ENCODE measurements around the gene TMUB2. TPM values are rescaled to one million over a fixed set of nuclear protein-coding genes. Genes with fewer than 3 reads are reported as not detected.

The TMUB2 gene
- polyA plus RNA-seq, 1 donor from 2014 or later = 59.9 TPM

- Histone ChIP-seq H3F3A (ENCODE audit: insufficient read depth, low read length, poor library complexity, severe bottlenecking) (no peaks in the 10 kb centered on the region), H2AFZ (ENCODE audit: low read depth, low read length) (no peak overlapping the region), H3K9me3 (ENCODE audit: low read length) (no peaks in the 10 kb centered on the region), H3K9ac (ENCODE audit: low read length) (no peak overlapping the region), H3K36me3 (ENCODE audit: insufficient read depth, low read length) (no peaks in the 10 kb centered on the region), H3K4me2 (ENCODE audit: low read length) (no peak overlapping the region), H3K79me2 (replicated peaks; ENCODE audit: insufficient read depth, low read length) (no peaks in the 10 kb centered on the region), H3K27ac (ENCODE audit: low read length) (no peak overlapping the region), H4K20me1 (ENCODE audit: insufficient read depth) (no peaks in the 10 kb centered on the region), H3K4me3 (ENCODE audit: low read length) (no peak overlapping the region), H3K9me2 (ENCODE audit: insufficient read depth, low read length) (no peaks in the 10 kb centered on the region), H3K27me3 (ENCODE audit: insufficient read depth, low read depth, low read length) (no peaks in the 10 kb centered on the region)
- no peak for TF ChIP-seq EP300 (conservative IDR thresholded peaks at IDR 0.05; ENCODE audit: poor library complexity, severe bottlenecking)
These were observed 20.5 kb downstream of the TMUB2 start for GRCh38 chr17:44207319-44207718.

GRCh38 chr17:44207743-44208142 is 21.0 kb downstream of the TMUB2 start:
- no peak for TF ChIP-seq POLR2AphosphoS5 (IDR thresholded peaks at IDR 0.05)
- no peak for TF ChIP-seq RAD21 (conservative IDR thresholded peaks at IDR 0.05)
- no peak for TF ChIP-seq CTCF (IDR thresholded peaks at IDR 0.05; ENCODE audit: poor library complexity, severe bottlenecking)
- TF ChIP-seq MXI1 (conservative IDR thresholded peaks at IDR 0.05; ENCODE audit: poor library complexity, severe bottlenecking) = no peak
- TF ChIP-seq EP300 (conservative IDR thresholded peaks at IDR 0.05; ENCODE audit: poor library complexity, severe bottlenecking) = no peak
- no peak for TF ChIP-seq TAF1 (IDR thresholded peaks at IDR 0.05; ENCODE audit: low read depth)
- TF ChIP-seq SMC3 (conservative IDR thresholded peaks at IDR 0.05; ENCODE audit: poor library complexity) = no peak
- TF ChIP-seq, protein P1, sequence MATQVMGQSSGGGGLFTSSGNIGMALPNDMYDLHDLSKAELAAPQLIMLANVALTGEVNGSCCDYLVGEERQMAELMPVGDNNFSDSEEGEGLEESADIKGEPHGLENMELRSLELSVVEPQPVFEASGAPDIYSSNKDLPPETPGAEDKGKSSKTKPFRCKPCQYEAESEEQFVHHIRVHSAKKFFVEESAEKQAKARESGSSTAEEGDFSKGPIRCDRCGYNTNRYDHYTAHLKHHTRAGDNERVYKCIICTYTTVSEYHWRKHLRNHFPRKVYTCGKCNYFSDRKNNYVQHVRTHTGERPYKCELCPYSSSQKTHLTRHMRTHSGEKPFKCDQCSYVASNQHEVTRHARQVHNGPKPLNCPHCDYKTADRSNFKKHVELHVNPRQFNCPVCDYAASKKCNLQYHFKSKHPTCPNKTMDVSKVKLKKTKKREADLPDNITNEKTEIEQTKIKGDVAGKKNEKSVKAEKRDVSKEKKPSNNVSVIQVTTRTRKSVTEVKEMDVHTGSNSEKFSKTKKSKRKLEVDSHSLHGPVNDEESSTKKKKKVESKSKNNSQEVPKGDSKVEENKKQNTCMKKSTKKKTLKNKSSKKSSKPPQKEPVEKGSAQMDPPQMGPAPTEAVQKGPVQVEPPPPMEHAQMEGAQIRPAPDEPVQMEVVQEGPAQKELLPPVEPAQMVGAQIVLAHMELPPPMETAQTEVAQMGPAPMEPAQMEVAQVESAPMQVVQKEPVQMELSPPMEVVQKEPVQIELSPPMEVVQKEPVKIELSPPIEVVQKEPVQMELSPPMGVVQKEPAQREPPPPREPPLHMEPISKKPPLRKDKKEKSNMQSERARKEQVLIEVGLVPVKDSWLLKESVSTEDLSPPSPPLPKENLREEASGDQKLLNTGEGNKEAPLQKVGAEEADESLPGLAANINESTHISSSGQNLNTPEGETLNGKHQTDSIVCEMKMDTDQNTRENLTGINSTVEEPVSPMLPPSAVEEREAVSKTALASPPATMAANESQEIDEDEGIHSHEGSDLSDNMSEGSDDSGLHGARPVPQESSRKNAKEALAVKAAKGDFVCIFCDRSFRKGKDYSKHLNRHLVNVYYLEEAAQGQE (IDR thresholded peaks at IDR 0.05; ENCODE audit: borderline replicate concordance) = no peak
- H3K9me2 ChIP-seq (ENCODE audit: insufficient read depth, low read length) = no peaks in the 10 kb centered on the region
- no peaks in the 10 kb centered on the region for H3K9me3 ChIP-seq (ENCODE audit: low read length)
- H3K4me3 ChIP-seq (ENCODE audit: low read length) = no peak overlapping the region
- H3K9ac ChIP-seq (ENCODE audit: low read length) = no peak overlapping the region
- no peaks in the 10 kb centered on the region for H3K36me3 ChIP-seq (ENCODE audit: insufficient read depth, low read length)
- H3F3A ChIP-seq (ENCODE audit: insufficient read depth, low read length, poor library complexity, severe bottlenecking) = no peaks in the 10 kb centered on the region
- H4K20me1 ChIP-seq (ENCODE audit: insufficient read depth) = no peaks in the 10 kb centered on the region
- no peak overlapping the region for H3K4me2 ChIP-seq (ENCODE audit: low read length)
- no peak overlapping the region for H3K27ac ChIP-seq (ENCODE audit: low read length)
- H3K79me2 ChIP-seq (replicated peaks; ENCODE audit: insufficient read depth, low read length) = no peaks in the 10 kb centered on the region
- H2AFZ ChIP-seq (ENCODE audit: low read depth, low read length) = no peak overlapping the region
- no peaks in the 10 kb centered on the region for H3K27me3 ChIP-seq (ENCODE audit: insufficient read depth, low read depth, low read length)

DNA sequence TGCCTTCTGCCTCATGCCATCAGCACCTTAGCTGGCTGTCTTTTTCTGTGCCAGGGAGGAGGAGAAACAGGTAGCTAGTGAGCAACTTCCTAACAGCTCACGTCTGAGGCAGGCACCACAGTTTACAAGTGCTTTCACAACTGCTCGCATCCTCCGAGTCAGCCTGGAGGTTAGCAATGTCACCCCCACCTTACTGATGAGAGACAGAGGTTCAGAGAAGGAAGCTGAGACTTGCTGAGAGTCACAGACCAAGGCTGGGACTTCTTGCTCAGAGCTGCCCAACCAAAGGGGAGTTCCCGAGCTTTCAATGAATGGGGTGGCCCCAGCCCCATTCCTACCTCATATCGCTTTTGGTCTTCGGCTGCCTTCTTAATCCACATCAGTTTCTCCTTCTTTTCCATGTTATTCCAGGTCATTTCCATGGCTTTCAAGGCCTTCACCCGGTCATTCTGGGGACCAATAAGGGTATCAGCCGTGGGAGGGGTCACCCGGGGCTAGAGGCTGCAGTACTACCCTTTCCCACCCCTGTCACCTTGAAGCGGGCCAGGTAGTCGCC is 23.1 kb downstream of the TMUB2 start:
- Histone ChIP-seq H3K4me3 (ENCODE audit: low read length) (no peak overlapping the region), H3K4me2 (ENCODE audit: low read length) (no peak overlapping the region), H3F3A (ENCODE audit: insufficient read depth, low read length, poor library complexity, severe bottlenecking) (no peaks in the 10 kb centered on the region), H3K9ac (ENCODE audit: low read length) (no peak overlapping the region), H3K36me3 (ENCODE audit: insufficient read depth, low read length) (peaks cover 7% of the 10 kb centered on the region), H3K9me3 (ENCODE audit: low read length) (no peaks in the 10 kb centered on the region), H4K20me1 (ENCODE audit: insufficient read depth) (peaks cover under 1% of the 10 kb centered on the region), H3K27me3 (ENCODE audit: insufficient read depth, low read depth, low read length) (no peaks in the 10 kb centered on the region), H3K79me2 (replicated peaks; ENCODE audit: insufficient read depth, low read length) (no peaks in the 10 kb centered on the region), H3K9me2 (ENCODE audit: insufficient read depth, low read length) (no peaks in the 10 kb centered on the region), H3K27ac (ENCODE audit: low read length) (no peak overlapping the region), H2AFZ (ENCODE audit: low read depth, low read length) (no peak overlapping the region)
- TF ChIP-seq RAD21 (conservative IDR thresholded peaks at IDR 0.05) (no peak), POLR2AphosphoS5 (IDR thresholded peaks at IDR 0.05) (no peak), EZH2 (IDR thresholded peaks at IDR 0.05; ENCODE audit: borderline replicate concordance, insufficient read depth, low read length, poor library complexity, severe bottlenecking) (no peak)
